ENCODE results near the gene UGT1A8.

DNA sequence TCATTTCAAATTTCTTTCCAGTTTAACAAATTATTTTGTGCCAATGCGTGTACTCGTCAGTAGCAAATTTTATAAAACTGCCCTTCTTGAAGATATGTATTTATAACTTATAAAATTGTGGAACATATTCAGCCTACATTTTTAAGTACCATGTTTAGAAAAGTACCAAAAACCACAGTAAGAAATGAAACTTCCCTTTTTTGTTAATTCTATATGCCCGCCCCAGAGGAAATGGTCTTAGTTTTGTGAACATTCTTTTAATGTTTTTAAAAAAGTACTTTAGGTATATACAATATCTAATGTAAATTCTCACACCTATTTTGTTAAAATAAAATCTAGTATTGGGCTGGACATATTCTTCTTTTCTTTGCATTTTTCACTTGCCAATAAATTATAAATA lies 55.5 kb downstream of the UGT1A8 start:
- TF ChIP-seq, protein P1, sequence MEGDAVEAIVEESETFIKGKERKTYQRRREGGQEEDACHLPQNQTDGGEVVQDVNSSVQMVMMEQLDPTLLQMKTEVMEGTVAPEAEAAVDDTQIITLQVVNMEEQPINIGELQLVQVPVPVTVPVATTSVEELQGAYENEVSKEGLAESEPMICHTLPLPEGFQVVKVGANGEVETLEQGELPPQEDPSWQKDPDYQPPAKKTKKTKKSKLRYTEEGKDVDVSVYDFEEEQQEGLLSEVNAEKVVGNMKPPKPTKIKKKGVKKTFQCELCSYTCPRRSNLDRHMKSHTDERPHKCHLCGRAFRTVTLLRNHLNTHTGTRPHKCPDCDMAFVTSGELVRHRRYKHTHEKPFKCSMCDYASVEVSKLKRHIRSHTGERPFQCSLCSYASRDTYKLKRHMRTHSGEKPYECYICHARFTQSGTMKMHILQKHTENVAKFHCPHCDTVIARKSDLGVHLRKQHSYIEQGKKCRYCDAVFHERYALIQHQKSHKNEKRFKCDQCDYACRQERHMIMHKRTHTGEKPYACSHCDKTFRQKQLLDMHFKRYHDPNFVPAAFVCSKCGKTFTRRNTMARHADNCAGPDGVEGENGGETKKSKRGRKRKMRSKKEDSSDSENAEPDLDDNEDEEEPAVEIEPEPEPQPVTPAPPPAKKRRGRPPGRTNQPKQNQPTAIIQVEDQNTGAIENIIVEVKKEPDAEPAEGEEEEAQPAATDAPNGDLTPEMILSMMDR (IDR thresholded peaks at IDR 0.05) = no peak
- no peak for TF ChIP-seq POLR2A (IDR thresholded peaks at IDR 0.05)

All from heart left ventricle (tissue), 13 donors.